Measurements from ENCODE around the gene HTR3C.

Gene HTR3C

GRCh38 chr3:184092199-184092598, 39.4 kb downstream of the HTR3C start:
- DNase-seq (ENCODE audit: low spot score) = no peak

- DNase-seq (ENCODE audit: low spot score) = no peak
These were observed 44.0 kb downstream of the HTR3C start, which contains the start of gene HTR3E for GRCh38 chr3:184096811-184097383. Gene HTR3E, plus strand, starts transcription at chr3:184097064. Its CDS starts 466 bp downstream, at chr3:184097530.

GRCh38 chr3:184097556-184097955, 44.7 kb downstream of the HTR3C start:
- no peak for DNase-seq (ENCODE audit: low spot score)

- DNase-seq (ENCODE audit: low spot score) = no peak
These were observed 47.2 kb downstream of the HTR3C start for GRCh38 chr3:184099806-184100686.
